WTC11 (cell line): Measurements from ENCODE around the gene EXD3.

ENCODE experiments used
- ATF3 ChIP-seq: sonication (generic); formaldehyde crosslinking; conservative IDR thresholded peaks from 2 replicates; pipeline ENCODE4 v1.8.1; 2022; ENCODE audit warnings: mild to moderate bottlenecking, missing genetic modification reagents
- CREB1 ChIP-seq: sonication (generic); formaldehyde crosslinking; IDR thresholded peaks from 2 replicates; pipeline ENCODE4 v1.8.0; 2023; ENCODE audit warnings: mild to moderate bottlenecking, missing genetic modification reagents
- CTCF ChIP-seq: fragments of 200-600 bp; IDR thresholded peaks from 2 replicates; pipeline ENCODE4 v1.8.0; 2022; ENCODE audit warnings: antibody characterized with exemption
- E2F5 ChIP-seq: sonication (generic); formaldehyde crosslinking; IDR thresholded peaks from 2 replicates; pipeline ENCODE4 v1.8.1; 2022; ENCODE audit warnings: mild to moderate bottlenecking, moderate library complexity, missing genetic modification reagents
- FOXJ3 ChIP-seq: sonication (generic); formaldehyde crosslinking; IDR thresholded peaks from 2 replicates; pipeline ENCODE4 v1.9.0; 2021; ENCODE audit warnings: missing genetic modification reagents, mild to moderate bottlenecking, borderline replicate concordance
- FOXK1 ChIP-seq: sonication (generic); formaldehyde crosslinking; IDR thresholded peaks from 2 replicates; pipeline ENCODE4 v1.8.0; 2022; ENCODE audit warnings: mild to moderate bottlenecking, moderate library complexity, missing genetic modification reagents
- MAX ChIP-seq: sonication (generic); formaldehyde crosslinking; IDR thresholded peaks from 2 replicates; pipeline ENCODE4 v1.8.0; 2022; ENCODE audit warnings: mild to moderate bottlenecking, missing genetic modification reagents
- RELA ChIP-seq: sonication (generic); formaldehyde crosslinking; IDR thresholded peaks from 2 replicates; pipeline ENCODE4 v1.8.1; 2022; ENCODE audit warnings: missing genetic modification reagents, mild to moderate bottlenecking, borderline replicate concordance
- SMAD3 ChIP-seq: sonication (generic); formaldehyde crosslinking; IDR thresholded peaks from 2 replicates; pipeline ENCODE4 v1.8.0; 2022; ENCODE audit warnings: missing genetic modification reagents, mild to moderate bottlenecking, borderline replicate concordance
- TP53 ChIP-seq: sonication (generic); formaldehyde crosslinking; IDR thresholded peaks from 2 replicates; pipeline ENCODE4 v1.8.1; 2023; ENCODE audit warnings: mild to moderate bottlenecking, missing genetic modification reagents
- USF2 ChIP-seq: sonication (generic); formaldehyde crosslinking; IDR thresholded peaks from 2 replicates; pipeline ENCODE4 v1.8.1; 2023; ENCODE audit warnings: mild to moderate bottlenecking, missing genetic modification reagents, moderate library complexity
- ZBTB43 ChIP-seq: sonication (generic); formaldehyde crosslinking; IDR thresholded peaks from 2 replicates; pipeline ENCODE4 v1.8.1; 2023; ENCODE audit warnings: mild to moderate bottlenecking, missing genetic modification reagents
- ZNF138 ChIP-seq: sonication (generic); formaldehyde crosslinking; conservative IDR thresholded peaks from 2 replicates; pipeline ENCODE4 v1.8.1; 2022; ENCODE audit warnings: mild to moderate bottlenecking, moderate library complexity, missing genetic modification reagents
- ZNF423 ChIP-seq: fragments of 250-450 bp; sonication (Bioruptor Pico); IDR thresholded peaks from 2 replicates; pipeline ENCODE4 v2.1.2; 2022; ENCODE audit warnings: mild to moderate bottlenecking, moderate library complexity

GRCh38 chr9:137434498-137435380 lies 11.8 kb upstream of the EXD3 start:
- TF ChIP-seq ATF3 (CRISPR knock-in tag), result no peak
- no peak for TF ChIP-seq USF2 (CRISPR knock-in tag)
- no peak for TF ChIP-seq ZNF423 (CRISPR knock-in tag)
- no peak for TF ChIP-seq CTCF
- no peak for TF ChIP-seq FOXK1 (CRISPR knock-in tag)
- TF ChIP-seq E2F5, result no peak
- no peak for TF ChIP-seq SMAD3 (CRISPR knock-in tag)
- no peak for TF ChIP-seq FOXJ3 (CRISPR knock-in tag)
- no peak for TF ChIP-seq MAX (CRISPR knock-in tag)
- no peak for TF ChIP-seq TP53
- TF ChIP-seq ZBTB43, result no peak
- no peak for TF ChIP-seq ZNF138
- TF ChIP-seq RELA (CRISPR knock-in tag), result no peak
- TF ChIP-seq CREB1 (CRISPR knock-in tag), result no peak
